H1 (cell line): Measurements from ENCODE around the gene MMS19.

Experiments
- CHD1 ChIP-seq: IDR thresholded peaks from 2 replicates; pipeline ENCODE4 v1.6.1; 2012; ENCODE audit warnings: low read depth, low read length, improper control_type of control experiment
- GTF2F1 ChIP-seq: IDR thresholded peaks from 2 replicates; pipeline ENCODE4 v1.6.1; 2012; ENCODE audit warnings: low read depth, low read length, improper control_type of control experiment, borderline replicate concordance
- NRF1 ChIP-seq: IDR thresholded peaks from 2 replicates; pipeline ENCODE4 v1.6.1; 2011; ENCODE audit warnings: mild to moderate bottlenecking, low read depth, low read length, improper control_type of control experiment
- POLR2AphosphoS5 ChIP-seq: IDR thresholded peaks from 2 replicates; pipeline ENCODE4 v1.6.1; 2011; ENCODE audit warnings: low read depth, low read length
- RAD21 ChIP-seq, 2 experiments: IDR thresholded peaks in 1 of 2; conservative IDR thresholded peaks in 1 of 2; 2 replicates each; pipeline ENCODE4 v1.6.1; 2011; ENCODE audit warnings: low read depth in 2 of 2, low read length in 2 of 2, improper control_type of control experiment in 1 of 2, inconsistent platforms in 1 of 2, mild to moderate bottlenecking in 1 of 2, moderate library complexity in 1 of 2
- TF ChIP-seq, protein P1 (sequence below), 3 experiments: IDR thresholded peaks; 1 replicate in 2 of 3; 2 replicates in 1 of 3; pipeline versions ENCODE4 v1.5.1 to v1.6.1; 2011; ENCODE audit warnings: low read length in 3 of 3, mild to moderate bottlenecking in 3 of 3, inconsistent platforms in 2 of 3, low read depth in 1 of 3, moderate library complexity in 1 of 3; ENCODE audit not compliant: insufficient read depth in 1 of 3; ENCODE audit errors: control extremely low read depth in 1 of 3

DNA sequence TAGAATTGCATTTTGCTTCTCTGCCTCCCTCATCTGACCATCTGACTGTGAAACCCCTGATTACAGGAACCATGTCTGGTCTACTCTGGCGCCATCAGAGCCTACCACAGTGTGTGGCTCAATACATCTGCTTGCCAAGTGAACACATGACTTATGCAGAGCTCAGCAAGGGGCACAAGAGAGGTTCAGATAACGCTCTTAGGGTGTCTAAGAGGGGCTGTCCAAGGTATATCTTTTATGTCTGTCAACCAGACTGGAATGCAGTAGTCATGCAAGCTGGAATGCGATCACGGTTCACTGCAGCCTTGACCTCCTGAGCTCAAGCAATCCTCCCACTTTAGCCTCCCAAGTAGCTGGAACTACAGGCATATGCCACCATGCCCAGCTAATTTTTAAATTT is 86.8 kb downstream of the MMS19 start:
- TF ChIP-seq CHD1 (no peak), POLR2AphosphoS5 (no peak), RAD21 (IDR thresholded peaks at IDR 0.05 in 1 of 2, conservative IDR thresholded peaks at IDR 0.05 in 1 of 2; ENCODE audit: low read depth in 2 of 2, low read length in 2 of 2) (no peak), NRF1 (no peak), GTF2F1 (no peak)
- TF ChIP-seq, protein P1, sequence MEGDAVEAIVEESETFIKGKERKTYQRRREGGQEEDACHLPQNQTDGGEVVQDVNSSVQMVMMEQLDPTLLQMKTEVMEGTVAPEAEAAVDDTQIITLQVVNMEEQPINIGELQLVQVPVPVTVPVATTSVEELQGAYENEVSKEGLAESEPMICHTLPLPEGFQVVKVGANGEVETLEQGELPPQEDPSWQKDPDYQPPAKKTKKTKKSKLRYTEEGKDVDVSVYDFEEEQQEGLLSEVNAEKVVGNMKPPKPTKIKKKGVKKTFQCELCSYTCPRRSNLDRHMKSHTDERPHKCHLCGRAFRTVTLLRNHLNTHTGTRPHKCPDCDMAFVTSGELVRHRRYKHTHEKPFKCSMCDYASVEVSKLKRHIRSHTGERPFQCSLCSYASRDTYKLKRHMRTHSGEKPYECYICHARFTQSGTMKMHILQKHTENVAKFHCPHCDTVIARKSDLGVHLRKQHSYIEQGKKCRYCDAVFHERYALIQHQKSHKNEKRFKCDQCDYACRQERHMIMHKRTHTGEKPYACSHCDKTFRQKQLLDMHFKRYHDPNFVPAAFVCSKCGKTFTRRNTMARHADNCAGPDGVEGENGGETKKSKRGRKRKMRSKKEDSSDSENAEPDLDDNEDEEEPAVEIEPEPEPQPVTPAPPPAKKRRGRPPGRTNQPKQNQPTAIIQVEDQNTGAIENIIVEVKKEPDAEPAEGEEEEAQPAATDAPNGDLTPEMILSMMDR (IDR thresholded peaks at IDR 0.05; ENCODE audit: control extremely low read depth in 1 of 3, insufficient read depth in 1 of 3, low read depth in 1 of 3, low read length in 3 of 3): no peak
